Prostate gland (tissue), 2 donors: ENCODE results near the gene SERPINB2. TPM values are rescaled to one million over a fixed set of nuclear protein-coding genes. Genes with fewer than 3 reads are reported as not detected.

Source experiments
- DNase-seq: peaks from one replicate; pipeline ENCODE4 v3.0.0-alpha.2; 2019; ENCODE audit warnings: low spot score
- H3K27ac ChIP-seq, 2 donors: fragments of 200-600 bp; sonication (generic); 2 replicates each; pipeline ENCODE4 v1.5.1; 2017 to 2019
- H3K27me3 ChIP-seq: fragments of 200-600 bp; sonication (generic); replicated peaks from 2 replicates; pipeline ENCODE4 v1.5.1; 2019; ENCODE audit not compliant: insufficient read depth
- H3K36me3 ChIP-seq, 2 donors: fragments of 200-600 bp; sonication (generic); 1 replicate in 1 of 2; 2 replicates in 1 of 2; pipeline versions ENCODE4 v1.5.1 to v1.8.1; 2017 to 2019
- H3K4me1 ChIP-seq: fragments of 200-600 bp; sonication (generic); replicated peaks from 2 replicates; pipeline ENCODE4 v1.5.1; 2019
- H3K4me3 ChIP-seq, 2 donors: fragments of 200-600 bp; sonication (generic); 2 replicates each; pipeline ENCODE4 v1.5.1; 2017 to 2019
- H3K9me3 ChIP-seq: fragments of 200-600 bp; sonication (generic); 2 replicates; pipeline ENCODE4 v1.5.1; 2017
- POLR2A ChIP-seq: fragments of 450-650 bp; IDR thresholded peaks from one replicate; pipeline ENCODE4 v1.6.1; 2016; ENCODE audit warnings: antibody characterized with exemption, mild to moderate bottlenecking
- POLR2AphosphoS5 ChIP-seq: sonication (generic); formaldehyde crosslinking; IDR thresholded peaks from one replicate; pipeline ENCODE4 v1.6.1; 2017; ENCODE audit warnings: antibody characterized with exemption
- WGBS: methylation state at CpG from one replicate; pipeline ENCODE4 v1.1.5; 2018; 5-methylcytosine and 5-hydroxymethylcytosine counted together
- intact Hi-C: fragments of 100-400 bp; cut with DNase I; formaldehyde crosslinking; loops from one replicate; pipeline ENCODE4 v1.14.2; 2022
- total RNA-seq, 2 donors: library from RNA; depleted of rRNA; stranded (reverse); fragments of >200 nt; gene quantifications; one replicate each; pipeline ENCODE4 v1.1.0, GENCODE V29; 2016
- TF ChIP-seq, protein P1 (sequence below), 4 experiments: fragments of 200-600 bp in 2 of 4; fragments of 450-650 bp in 2 of 4; sonication (generic) in 2 of 4; IDR thresholded peaks; 1 replicate in 3 of 4; 2 replicates in 1 of 4; pipeline ENCODE4 v1.5.1; 2016 to 2019; ENCODE audit warnings: antibody characterized with exemption in 4 of 4, mild to moderate bottlenecking in 2 of 4, moderate library complexity in 2 of 4

Gene SERPINB2
- total RNA-seq, result under 1 TPM; 0.18 to 0.62 TPM

- Histone ChIP-seq H3K27ac (no peak within 1 kb of the TSS), H3K4me3 (no peak within 1 kb of the TSS), H3K36me3 (no peaks in the 10 kb centered on the region), H3K9me3 (no peaks in the 10 kb centered on the region), H3K4me1 (no peaks in the 10 kb centered on the region), H3K27me3 (no peaks in the 10 kb centered on the region)
- no peak for TF ChIP-seq POLR2A
- TF ChIP-seq, protein P1, sequence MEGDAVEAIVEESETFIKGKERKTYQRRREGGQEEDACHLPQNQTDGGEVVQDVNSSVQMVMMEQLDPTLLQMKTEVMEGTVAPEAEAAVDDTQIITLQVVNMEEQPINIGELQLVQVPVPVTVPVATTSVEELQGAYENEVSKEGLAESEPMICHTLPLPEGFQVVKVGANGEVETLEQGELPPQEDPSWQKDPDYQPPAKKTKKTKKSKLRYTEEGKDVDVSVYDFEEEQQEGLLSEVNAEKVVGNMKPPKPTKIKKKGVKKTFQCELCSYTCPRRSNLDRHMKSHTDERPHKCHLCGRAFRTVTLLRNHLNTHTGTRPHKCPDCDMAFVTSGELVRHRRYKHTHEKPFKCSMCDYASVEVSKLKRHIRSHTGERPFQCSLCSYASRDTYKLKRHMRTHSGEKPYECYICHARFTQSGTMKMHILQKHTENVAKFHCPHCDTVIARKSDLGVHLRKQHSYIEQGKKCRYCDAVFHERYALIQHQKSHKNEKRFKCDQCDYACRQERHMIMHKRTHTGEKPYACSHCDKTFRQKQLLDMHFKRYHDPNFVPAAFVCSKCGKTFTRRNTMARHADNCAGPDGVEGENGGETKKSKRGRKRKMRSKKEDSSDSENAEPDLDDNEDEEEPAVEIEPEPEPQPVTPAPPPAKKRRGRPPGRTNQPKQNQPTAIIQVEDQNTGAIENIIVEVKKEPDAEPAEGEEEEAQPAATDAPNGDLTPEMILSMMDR (IDR thresholded peaks at IDR 0.05), result no peak
- no peak for TF ChIP-seq POLR2AphosphoS5
- intact Hi-C loops, result no loop called here
- 41% methylated on average over 1 of the region's 1 CpG for WGBS
- no peak for DNase-seq
Observed at GRCh38 chr18:63887424-63887823, at the start of gene SERPINB2. TSS of gene SERPINB2 (plus strand) at chr18:63887705. CDS start at chr18:63891445, 3,740 bp downstream.

DNA sequence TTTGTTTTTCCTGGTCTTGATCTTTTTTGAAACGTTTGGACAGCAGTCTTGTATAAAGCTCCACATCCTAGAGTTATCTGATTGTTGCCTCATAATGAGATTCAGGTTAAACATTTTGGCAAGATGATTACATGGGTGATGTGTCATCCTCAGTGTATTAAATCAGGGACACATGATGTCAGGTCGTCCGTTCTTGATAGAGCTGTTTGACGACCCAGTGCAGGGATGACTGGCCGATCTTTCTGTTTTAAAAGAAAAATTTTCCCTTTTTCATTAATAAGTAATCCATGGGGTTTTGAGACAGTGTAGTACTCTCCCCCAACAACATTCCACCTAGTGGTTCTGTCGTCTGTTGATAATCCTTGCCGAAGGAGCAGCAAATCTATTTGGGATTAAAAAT is 44.5 kb upstream of the SERPINB2 start:
- WGBS, result 73% methylated on average over 7 of the region's 7 CpGs
- no peaks in the 10 kb centered on the region for H3K4me1 ChIP-seq
- TF ChIP-seq, protein P1 (IDR thresholded peaks at IDR 0.05), result no peak
- no peak for TF ChIP-seq POLR2A
- no peak for TF ChIP-seq POLR2AphosphoS5
- no peak overlapping the region for H3K4me3 ChIP-seq
- no peaks in the 10 kb centered on the region for H3K36me3 ChIP-seq
- no peaks in the 10 kb centered on the region for H3K9me3 ChIP-seq
- no peak overlapping the region for H3K27ac ChIP-seq
- intact Hi-C loops, result no loop called here
- H3K27me3 ChIP-seq, result no peaks in the 10 kb centered on the region
- no peak for DNase-seq

- no peaks in the 10 kb centered on the region for H3K4me1 ChIP-seq
- intact Hi-C loops, result no loop called here
- H3K27ac ChIP-seq, result no peak overlapping the region
- TF ChIP-seq POLR2AphosphoS5, result no peak
- TF ChIP-seq, protein P1 (IDR thresholded peaks at IDR 0.05), result peak in 2 of 4 experiments; percentile 38 to 51
- TF ChIP-seq POLR2A, result no peak
- 6% methylated on average over 3 of the region's 3 CpGs for WGBS
- no peaks in the 10 kb centered on the region for H3K27me3 ChIP-seq
- no peak overlapping the region for H3K4me3 ChIP-seq
- no peak for DNase-seq
- no peaks in the 10 kb centered on the region for H3K9me3 ChIP-seq
- no peaks in the 10 kb centered on the region for H3K36me3 ChIP-seq
Observed at GRCh38 chr18:63844254-63844653, 43.3 kb upstream of the SERPINB2 start.

DNA sequence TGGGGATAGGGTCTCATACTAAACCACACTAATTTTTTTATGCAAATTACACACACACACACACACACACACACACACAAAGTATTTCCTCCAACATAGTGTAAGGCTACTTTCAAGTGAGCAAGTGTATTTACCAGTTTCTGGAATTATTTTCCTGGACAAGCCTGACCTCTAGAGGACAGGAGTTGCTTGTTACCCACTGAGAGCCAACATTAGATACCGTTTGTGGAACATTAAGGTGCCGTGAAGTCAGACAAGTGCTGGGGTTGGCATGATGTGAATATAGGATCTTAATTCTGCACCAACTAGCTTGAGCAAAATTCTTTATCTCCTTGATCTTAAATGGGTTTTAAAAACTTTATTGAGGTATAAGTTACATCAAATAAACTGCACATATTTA is 39.3 kb upstream of the SERPINB2 start:
- Histone ChIP-seq H3K4me1 (no peaks in the 10 kb centered on the region), H3K27ac (no peak overlapping the region), H3K9me3 (no peaks in the 10 kb centered on the region), H3K27me3 (no peaks in the 10 kb centered on the region), H3K4me3 (no peak overlapping the region), H3K36me3 (no peaks in the 10 kb centered on the region)
- intact Hi-C loops, result no loop called here
- WGBS, result 2% methylated on average over 2 of the region's 2 CpGs
- DNase-seq, result peak; percentile 60
- peak; percentile 75 for TF ChIP-seq POLR2AphosphoS5
- no peak for TF ChIP-seq POLR2A
- TF ChIP-seq, protein P1 (IDR thresholded peaks at IDR 0.05), result peak in 3 of 4 experiments; percentile 49 to 78 (median 74)

GRCh38 chr18:63850020-63850419 is 37.5 kb upstream of the SERPINB2 start:
- no peaks in the 10 kb centered on the region for H3K27me3 ChIP-seq
- DNase-seq, result peak; percentile 23
- H3K27ac ChIP-seq, result no peak overlapping the region
- WGBS, result 32% methylated on average over 4 of the region's 4 CpGs
- H3K9me3 ChIP-seq, result no peaks in the 10 kb centered on the region
- no peaks in the 10 kb centered on the region for H3K4me1 ChIP-seq
- H3K36me3 ChIP-seq, result no peaks in the 10 kb centered on the region
- intact Hi-C loops, result no loop called here
- no peak for TF ChIP-seq POLR2A
- TF ChIP-seq POLR2AphosphoS5, result peak; percentile 25
- TF ChIP-seq, protein P1 (IDR thresholded peaks at IDR 0.05), result peak in 1 of 4 experiments; percentile 37
- no peak overlapping the region for H3K4me3 ChIP-seq
